HCEC 1CT (cell line): Measurements from ENCODE around the gene IL6R.
A peak's percentile ranks its signal among the peaks of the same experiment; 100 is the strongest.
"Not testable (repeated sequence)": the region's sequence is repeated elsewhere in the genome, so short reads cannot be mapped to it uniquely, and the experiment has no call there.

Source experiments
- DNase-seq: peaks from one replicate; pipeline ENCODE4 v3.0.0-alpha.2; 2017

Gene IL6R

DNA sequence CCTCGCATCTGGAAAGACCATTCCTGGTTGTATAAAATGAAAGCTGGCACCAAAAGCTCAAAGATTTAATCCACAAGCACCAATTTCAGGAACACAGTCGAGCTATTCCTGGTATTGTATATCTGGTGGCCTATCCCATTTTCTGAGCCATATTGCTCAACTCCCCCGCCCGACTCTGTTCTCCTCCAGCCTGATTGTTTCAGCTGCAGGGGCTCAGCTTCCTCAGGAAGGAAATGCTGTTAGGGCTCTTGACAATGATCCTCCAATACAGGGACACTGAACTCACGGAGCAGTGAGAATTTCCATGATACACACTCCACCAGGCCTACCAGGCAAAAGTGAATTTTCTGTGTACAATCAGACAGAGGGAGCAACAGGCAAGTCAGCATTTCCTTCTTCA is 80.0 kb downstream of the IL6R start:
- no peak for DNase-seq

- DNase-seq: no peak
Measured at GRCh38 chr1:154485910-154486496, 80.9 kb downstream of the IL6R start.

- DNase-seq: not testable (repeated sequence)
Measured at GRCh38 chr1:154486756-154487155, 81.6 kb downstream of the IL6R start.

DNA sequence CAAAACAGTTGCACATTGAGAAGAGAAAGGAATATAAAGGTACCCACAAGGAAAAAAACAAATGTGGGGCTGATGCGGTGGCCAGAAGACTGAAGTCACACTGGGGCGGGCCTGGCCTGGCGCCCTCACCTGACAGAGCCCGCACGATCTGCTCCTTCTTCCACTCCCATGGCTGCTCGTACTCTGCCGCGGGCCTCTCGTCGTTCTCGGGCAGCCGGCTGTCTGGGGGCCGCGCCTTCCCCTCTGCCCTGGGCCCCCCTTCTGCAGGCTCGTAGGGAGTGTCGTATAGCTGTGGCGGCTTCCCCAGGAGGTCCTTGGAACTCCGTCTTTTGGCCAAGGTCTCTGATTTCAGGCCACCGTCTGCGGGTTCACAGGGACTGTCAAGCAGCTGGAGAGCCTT is 83.8 kb downstream of the IL6R start:
- no peak for DNase-seq

DNA sequence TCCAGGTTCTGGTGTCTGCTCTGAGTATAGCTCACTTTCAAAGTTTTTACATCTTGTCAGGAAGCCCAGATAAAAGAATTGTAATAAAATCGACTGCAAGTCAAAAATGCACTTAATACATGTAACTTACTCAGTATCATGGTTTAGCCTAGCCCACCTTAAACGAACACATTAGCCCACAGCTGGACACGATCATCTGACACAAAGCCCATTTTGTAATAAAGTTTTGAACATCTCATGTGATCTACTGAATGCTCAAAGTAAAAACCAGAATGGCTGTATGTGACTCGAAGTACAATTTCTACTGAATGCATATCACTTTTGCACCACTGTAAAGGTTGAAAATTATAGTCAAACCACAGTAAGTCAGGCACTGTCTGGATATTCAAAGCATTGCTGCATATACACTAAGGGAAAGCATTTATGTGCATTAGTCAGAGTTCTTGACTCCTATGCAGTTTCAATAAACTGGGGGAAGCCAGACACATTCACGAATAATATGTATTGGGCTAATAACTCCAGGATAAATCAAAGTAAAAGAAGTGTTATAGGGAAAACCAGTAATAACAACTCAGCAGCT is 84.6 kb downstream of the IL6R start:
- DNase-seq: no peak

GRCh38 chr1:154490317-154490716 is 85.2 kb downstream of the IL6R start:
- DNase-seq: no peak

DNA sequence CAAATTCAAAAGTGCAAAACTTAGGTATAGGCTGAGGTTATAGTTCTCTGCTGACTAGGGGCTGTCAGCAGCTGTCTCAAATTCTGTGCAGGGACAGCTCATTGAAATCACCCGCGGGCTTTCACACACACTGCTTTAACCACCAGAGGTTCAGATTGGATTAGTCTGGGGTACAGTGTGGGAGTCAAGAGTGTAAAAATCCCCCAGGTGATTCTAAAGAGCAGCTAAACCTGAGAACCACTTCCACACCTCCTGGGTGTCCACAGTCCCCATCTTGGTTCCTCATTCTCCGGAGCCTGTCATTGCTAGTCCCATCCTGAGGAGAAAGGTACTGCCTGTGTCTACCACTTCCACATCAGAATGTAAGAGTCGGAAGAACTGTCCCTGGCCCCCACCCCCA is 87.0 kb downstream of the IL6R start:
- no peak for DNase-seq

- DNase-seq: no peak
Measured at GRCh38 chr1:154493276-154493675, 88.1 kb downstream of the IL6R start.

DNA sequence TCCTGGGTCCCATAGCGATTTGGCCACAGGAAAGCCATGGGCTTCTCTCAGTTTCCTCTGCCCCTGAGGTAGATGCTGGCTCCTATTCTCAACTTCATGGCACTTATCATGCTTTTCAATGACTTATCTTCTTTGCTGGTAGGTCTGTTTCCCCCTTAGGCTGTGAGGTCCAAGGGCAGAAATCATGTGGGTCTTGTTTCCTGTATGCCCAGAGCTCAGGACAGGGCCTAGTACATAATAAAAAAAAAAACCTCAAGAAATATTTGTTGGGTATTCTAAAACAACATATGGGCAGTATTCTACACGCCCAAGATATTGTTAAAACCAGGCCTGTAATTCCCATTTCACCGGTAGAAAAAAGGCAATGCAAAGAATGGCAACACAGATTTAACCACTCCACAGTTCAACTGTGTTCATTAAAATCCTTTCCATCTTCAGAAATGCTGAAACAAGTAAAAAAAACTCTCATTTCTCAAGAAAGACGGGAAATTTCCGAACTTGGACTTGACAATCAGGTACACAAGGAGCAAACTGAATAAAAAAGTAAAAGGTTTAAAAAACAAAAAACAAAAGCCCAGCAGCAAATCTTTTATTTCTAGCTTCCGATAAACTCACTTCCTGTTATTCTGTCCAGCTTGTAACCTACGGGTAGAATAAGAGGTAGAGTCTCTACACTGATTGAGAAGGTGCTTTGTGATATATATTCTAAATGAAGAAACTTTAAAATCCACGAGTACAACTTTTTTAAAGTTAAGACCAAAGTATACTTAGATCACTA is 90.5 kb downstream of the IL6R start:
- no peak for DNase-seq

GRCh38 chr1:154496383-154496782 is 91.2 kb downstream of the IL6R start:
- DNase-seq: no peak

GRCh38 chr1:154497026-154497806 is 92.1 kb downstream of the IL6R start:
- DNase-seq: no peak

DNA sequence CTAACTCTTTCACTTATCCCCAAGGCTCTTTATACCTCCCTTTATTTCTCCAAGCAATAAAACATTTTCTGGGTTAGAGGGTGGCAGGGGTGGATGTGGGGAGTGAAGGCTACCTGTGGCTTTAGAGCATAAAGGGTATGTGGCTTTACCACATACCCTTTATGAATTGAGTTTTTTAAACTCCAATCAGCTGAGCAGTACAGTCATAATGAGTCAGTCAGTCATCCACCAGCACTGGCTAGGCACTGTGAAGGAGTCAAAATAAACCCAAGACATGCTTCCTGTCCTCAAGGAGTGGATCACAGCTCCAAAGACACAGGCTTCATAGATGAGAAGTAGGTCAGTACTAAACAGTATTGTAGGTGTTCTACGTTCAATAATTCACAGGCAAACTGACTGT is 94.3 kb downstream of the IL6R start:
- DNase-seq: peak; percentile 13

- DNase-seq: no peak
Measured at GRCh38 chr1:154500533-154500932, 95.4 kb downstream of the IL6R start.

DNA sequence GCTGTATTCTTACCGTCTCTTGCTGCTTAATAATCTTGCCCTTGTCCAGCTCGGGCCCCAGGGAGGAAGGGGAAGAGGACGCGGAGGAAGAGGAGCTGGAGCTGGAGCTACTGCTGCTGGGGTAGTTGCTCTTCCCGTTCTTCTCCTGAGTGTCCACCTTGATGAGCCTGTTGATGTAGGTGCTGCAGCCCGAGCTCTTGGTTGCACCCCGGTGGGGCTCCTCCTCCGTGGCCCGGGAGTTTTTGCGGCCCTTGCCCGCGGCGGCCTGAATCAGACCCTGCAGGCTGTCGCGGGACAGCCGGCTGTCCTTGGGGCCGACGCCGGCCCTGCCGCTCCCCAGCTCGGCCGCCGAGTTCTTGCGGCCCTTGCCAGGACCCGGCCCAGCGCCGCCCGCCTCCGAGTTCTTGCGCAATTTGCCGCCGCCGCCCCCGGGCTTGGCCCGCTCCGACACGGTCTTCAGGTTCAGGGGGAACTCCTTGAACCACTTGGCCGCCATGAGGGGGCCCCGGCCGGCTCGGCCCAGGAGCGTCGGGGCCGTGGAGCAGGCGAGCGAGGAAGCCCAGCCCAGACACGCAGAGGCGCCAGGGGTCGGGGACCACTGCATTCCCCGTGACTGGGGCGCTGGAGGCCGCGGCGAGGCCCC is 96.4 kb downstream of the IL6R start:
- no peak for DNase-seq

DNA sequence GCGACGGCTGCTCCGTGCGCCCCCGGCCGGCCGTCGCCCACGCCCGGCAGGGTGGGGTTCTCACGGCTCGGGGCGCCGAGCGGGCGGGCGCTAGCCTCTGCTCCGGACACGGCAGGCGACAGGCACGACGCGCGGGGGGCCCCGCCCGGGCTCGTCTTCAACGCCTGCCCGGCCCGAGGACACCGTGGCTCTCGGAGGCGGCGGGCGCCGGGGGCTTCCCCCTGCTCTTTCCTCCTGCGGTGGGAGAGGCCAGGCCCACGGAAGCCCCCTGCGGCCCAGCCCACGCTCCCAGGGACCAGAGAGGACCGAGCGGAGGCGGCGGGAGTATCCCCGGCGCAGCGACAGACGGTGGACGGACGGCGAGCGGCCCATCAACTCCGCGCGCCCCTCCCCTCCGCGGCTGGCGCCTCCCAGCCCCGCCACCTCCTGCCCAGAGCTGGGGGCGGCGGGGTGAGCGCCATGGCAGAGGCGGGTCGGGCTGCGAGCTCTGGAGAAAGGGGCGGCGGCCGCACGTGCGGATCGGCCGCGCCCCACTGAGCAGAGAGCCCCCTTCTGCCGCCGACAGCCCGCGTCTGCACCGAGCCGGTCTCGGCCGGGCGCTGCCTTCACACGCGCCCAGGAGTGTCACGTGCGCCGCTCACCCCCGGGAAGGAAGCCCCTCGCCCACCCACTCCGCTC is 97.1 kb downstream of the IL6R start, which contains the start of the genes SHE and TDRD10:
Gene SHE, minus strand, starts transcription at position 347 of the 678 bp plus-strand sequence. CDS start 386 bp downstream, outside the sequence.
Gene TDRD10, plus strand, starts transcription at position 154 of the 678 bp plus-strand sequence. CDS start 4,685 bp downstream, outside the sequence.
- DNase-seq: no peak

DNA sequence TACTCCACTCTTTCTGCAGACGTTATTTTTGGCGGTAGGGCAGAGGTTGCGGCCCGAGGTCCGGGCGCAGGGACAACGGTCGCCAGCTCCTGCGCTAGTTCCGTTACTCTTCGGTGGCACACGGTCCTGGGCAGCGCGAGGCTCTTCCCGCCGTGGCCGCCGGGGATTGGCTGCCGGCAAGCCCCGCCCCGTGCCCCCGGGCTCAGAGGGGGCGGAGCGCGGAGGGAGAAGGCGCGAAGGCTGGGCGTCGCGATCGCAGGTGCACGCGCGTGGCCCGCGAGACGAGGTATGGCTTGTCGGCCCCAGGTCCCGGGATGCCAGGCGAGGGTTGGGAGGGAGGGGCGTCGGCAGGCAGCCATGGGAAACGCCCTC is 97.6 kb downstream of the IL6R start:
- no peak for DNase-seq

GRCh38 chr1:154503898-154504297 is 98.8 kb downstream of the IL6R start:
- no peak for DNase-seq

GRCh38 chr1:154512760-154513159 is 107.6 kb downstream of the IL6R start:
- DNase-seq: no peak

DNA sequence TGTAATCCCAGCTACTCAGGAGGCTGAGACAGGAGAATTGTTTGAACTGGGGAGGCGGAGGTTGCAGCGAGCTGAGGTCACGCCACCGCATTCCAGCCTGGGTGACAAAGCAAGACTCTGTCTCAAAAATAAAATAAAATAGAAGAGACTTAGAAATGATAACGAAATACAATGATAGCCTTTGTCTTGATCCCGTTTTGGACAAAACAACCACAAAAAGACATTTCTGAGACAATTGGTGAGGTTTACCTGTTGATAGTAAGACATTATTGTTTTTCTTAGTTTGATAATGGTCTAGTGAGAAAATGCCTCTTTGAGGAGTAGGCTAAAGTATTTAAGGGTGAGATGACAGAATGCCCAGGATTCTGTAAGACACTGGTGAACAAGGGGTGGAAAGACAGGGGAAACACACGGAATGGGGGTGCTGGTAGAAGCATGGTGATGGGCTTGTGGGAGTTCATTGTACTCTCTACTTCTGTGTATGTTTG is 109.0 kb downstream of the IL6R start:
- DNase-seq: no peak

- no peak for DNase-seq
Measured at GRCh38 chr1:154517661-154518060, 112.5 kb downstream of the IL6R start.
